Activated naive CD8-positive, alpha-beta T cell treated with anti-CD3 and anti-CD28 coated beads, Interleukin-2, amount 10 ng/mL, durations not matched to agents 7 days and 5 days (primary cell): ENCODE measurements around the gene VCAN. TPM values are rescaled to one million over a fixed set of nuclear protein-coding genes. Genes with fewer than 3 reads are reported as not detected.
"Not testable (repeated sequence)": the region's sequence is repeated elsewhere in the genome, so short reads cannot be mapped to it uniquely, and the experiment has no call there.

Source experiments
- ATAC-seq: fragments of 150-1000 bp; cut with Tn5 transposase; one replicate; pipeline ENCODE4 v1.10.0; 2021; ENCODE audit warnings: low read depth, moderate library complexity
- POLR2A ChIA-PET: fragments of 350-600 bp; sonication (Branson Sonifier 250); formaldehyde crosslinking; loops from one replicate; lab custom pipeline; 2021; ENCODE audit warnings: antibody characterized with exemption; lab: Charles Lee
- DNase-seq: peaks from one replicate; pipeline ENCODE4 v3.0.0; 2021
- H3K27ac Mint-ChIP-seq: one replicate; pipeline ENCODE4 v1.8.0; 2022; ENCODE audit warnings: mild to moderate bottlenecking, mixed read lengths
- H3K27me3 Mint-ChIP-seq: one replicate; pipeline ENCODE4 v1.8.0; 2022; ENCODE audit warnings: mild to moderate bottlenecking, moderate library complexity, mixed read lengths
- H3K36me3 Mint-ChIP-seq: one replicate; pipeline ENCODE4 v1.8.0; 2021; ENCODE audit warnings: mild to moderate bottlenecking, mixed read lengths
- H3K4me1 Mint-ChIP-seq: one replicate; pipeline ENCODE4 v1.8.0; 2021; ENCODE audit warnings: mixed read lengths
- H3K4me3 Mint-ChIP-seq: one replicate; pipeline ENCODE4 v1.8.0; 2022; ENCODE audit warnings: mild to moderate bottlenecking, moderate library complexity, mixed read lengths
- H3K9me3 Mint-ChIP-seq: one replicate; pipeline ENCODE4 v1.8.0; 2021; ENCODE audit warnings: mixed read lengths
- total RNA-seq, 2 experiments: library from RNA; stranded (reverse); gene quantifications; one replicate each; pipeline ENCODE4 v1.2.3, GENCODE V29; 2021

The VCAN gene
- under 1 TPM; 0.09 to 0.44 TPM for total RNA-seq

DNA sequence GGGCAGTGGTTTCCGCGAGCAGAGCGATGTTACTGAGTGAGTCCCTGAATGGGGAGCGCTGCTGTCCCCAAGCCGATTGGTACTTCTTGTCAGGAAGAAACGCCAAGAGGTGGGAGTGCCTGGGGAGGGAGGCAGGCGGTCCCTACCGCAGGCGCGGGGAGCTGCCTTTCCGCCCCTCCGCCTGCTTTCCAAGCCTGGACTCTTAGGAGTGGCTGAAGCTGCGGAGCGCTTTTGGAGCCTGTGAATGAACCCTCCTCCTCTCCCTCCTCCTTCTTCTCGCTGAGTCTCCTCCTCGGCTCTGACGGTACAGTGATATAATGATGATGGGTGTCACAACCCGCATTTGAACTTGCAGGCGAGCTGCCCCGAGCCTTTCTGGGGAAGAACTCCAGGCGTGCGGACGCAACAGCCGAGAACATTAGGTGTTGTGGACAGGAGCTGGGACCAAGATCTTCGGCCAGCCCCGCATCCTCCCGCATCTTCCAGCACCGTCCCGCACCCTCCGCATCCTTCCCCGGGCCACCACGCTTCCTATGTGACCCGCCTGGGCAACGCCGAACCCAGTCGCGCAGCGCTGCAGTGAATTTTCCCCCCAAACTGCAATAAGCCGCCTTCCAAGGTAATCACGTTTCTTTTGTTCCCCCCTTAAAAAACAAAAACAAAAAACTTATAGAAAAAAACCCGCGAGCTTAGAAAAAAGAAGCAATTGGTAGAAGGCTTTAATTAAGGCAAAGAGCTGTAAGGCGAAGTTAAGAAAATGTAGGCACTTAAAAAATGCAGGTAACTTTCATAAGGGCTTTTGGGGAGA, at the start of gene VCAN:
TSS of gene VCAN (plus strand) at position 340 of the 808 bp plus-strand sequence. CDS start 11,775 bp downstream, outside the sequence.
- no peak within 1 kb of the TSS for H3K27ac Mint-ChIP-seq
- DNase-seq (peak; percentile 29), ATAC-seq (no peak)
- H3K27me3 Mint-ChIP-seq, result peaks cover 92% of the 10 kb centered on the region
- POLR2A ChIA-PET, result no interaction called here
- peaks cover 28% of the 10 kb centered on the region for H3K4me1 Mint-ChIP-seq
- no peaks in the 10 kb centered on the region for H3K9me3 Mint-ChIP-seq
- H3K4me3 Mint-ChIP-seq, result peak within 1 kb of the TSS; percentile 90
- no peaks in the 10 kb centered on the region for H3K36me3 Mint-ChIP-seq

DNA sequence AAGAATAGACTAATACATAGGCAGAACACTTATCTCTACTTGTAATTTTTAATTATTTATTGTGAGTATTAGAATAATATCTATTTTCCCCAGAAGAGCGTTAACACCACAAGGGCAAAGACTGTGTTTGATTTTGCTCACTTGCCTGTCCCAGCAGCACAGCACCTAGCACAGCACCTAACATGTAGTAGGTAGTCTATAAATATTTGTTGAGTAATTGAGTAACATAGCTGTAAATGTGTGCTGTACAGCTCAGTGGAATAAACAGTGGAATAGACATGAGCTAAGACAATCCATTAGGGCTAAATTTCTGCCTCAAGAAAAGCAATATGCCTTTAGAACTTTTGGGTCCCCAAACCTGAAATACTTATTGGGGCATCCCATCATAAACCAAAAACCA, 49.3 kb upstream of the VCAN start:
- ATAC-seq (no peak), DNase-seq (no peak)
- H3K4me1 Mint-ChIP-seq, result no peaks in the 10 kb centered on the region
- H3K36me3 Mint-ChIP-seq, result no peaks in the 10 kb centered on the region
- H3K4me3 Mint-ChIP-seq, result no peak overlapping the region
- no peaks in the 10 kb centered on the region for H3K9me3 Mint-ChIP-seq
- peaks cover 6% of the 10 kb centered on the region for H3K27me3 Mint-ChIP-seq
- POLR2A ChIA-PET, result no interaction called here
- H3K27ac Mint-ChIP-seq, result no peak overlapping the region

DNA sequence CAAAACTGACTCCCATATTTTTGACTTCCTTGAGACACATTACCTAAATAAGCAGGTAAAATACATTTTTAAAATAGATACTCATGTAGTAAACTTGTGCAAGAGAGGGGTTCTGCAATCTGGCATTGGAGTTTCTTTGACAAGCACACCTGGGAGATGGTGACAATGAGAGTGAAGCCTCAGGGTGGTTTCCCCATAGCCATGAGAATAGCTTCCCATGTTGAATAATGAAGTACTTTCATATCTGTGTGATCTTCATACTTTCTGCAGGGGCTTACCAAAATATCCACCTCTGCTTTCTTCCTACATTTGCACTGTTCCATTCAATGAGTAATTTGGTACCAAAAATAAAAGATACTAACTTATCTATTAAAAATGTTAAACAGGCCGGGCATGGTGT, 44.7 kb upstream of the VCAN start:
- no peak overlapping the region for H3K27ac Mint-ChIP-seq
- H3K4me3 Mint-ChIP-seq, result no peak overlapping the region
- peaks cover 9% of the 10 kb centered on the region for H3K27me3 Mint-ChIP-seq
- POLR2A ChIA-PET, result no interaction called here
- DNase-seq, result no peak
- H3K36me3 Mint-ChIP-seq, result no peaks in the 10 kb centered on the region
- no peaks in the 10 kb centered on the region for H3K9me3 Mint-ChIP-seq
- ATAC-seq, result no peak
- no peaks in the 10 kb centered on the region for H3K4me1 Mint-ChIP-seq

DNA sequence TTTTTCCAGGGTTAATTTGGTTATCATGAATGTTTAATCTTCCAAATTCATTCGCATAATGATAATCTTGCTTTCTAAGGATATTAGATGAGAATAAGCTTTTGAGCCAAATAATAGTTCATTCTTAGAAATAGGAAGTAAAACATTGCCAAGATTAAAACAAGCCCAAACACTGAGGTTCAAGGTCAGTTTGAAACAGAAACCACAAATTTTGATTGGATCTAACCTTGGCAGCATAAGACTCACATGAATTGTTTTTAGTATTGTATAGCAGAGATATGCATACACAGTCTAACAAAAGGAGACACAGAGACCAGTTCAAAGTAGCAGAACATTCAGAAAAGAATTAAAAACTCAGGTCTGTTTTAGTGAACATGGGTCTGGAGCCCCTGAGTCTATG, 43.4 kb upstream of the VCAN start:
- POLR2A ChIA-PET, result no interaction called here
- no peaks in the 10 kb centered on the region for H3K9me3 Mint-ChIP-seq
- H3K36me3 Mint-ChIP-seq, result no peaks in the 10 kb centered on the region
- DNase-seq, result no peak
- peaks cover 9% of the 10 kb centered on the region for H3K27me3 Mint-ChIP-seq
- no peak for ATAC-seq
- H3K27ac Mint-ChIP-seq, result no peak overlapping the region
- no peak overlapping the region for H3K4me3 Mint-ChIP-seq
- no peaks in the 10 kb centered on the region for H3K4me1 Mint-ChIP-seq

DNA sequence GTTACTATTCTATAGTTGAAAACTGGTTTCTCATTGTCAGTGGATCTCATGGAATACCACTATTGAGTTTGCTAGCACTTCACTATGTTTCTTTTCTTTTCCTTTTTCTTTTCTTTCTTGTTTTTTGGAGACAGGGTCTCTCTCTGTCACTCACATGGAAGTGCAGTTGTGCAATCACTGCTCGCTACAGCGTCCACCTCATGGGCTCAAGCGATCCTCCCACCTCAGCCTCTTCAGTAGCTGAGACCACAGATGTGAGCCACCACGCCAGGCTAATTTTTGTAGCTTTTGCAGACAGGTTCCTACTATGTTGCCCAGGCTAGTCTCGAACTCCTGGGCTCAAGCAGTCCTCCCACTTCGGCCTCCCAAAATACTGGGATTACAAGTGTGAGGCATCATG, 42.7 kb upstream of the VCAN start:
- Mint-ChIP-seq H3K36me3 (no peaks in the 10 kb centered on the region), H3K4me3 (no peak overlapping the region), H3K27me3 (peaks cover 9% of the 10 kb centered on the region), H3K9me3 (no peaks in the 10 kb centered on the region), H3K27ac (no peak overlapping the region), H3K4me1 (no peaks in the 10 kb centered on the region)
- POLR2A ChIA-PET, result no interaction called here
- no peak for DNase-seq
- ATAC-seq, result no peak

DNA sequence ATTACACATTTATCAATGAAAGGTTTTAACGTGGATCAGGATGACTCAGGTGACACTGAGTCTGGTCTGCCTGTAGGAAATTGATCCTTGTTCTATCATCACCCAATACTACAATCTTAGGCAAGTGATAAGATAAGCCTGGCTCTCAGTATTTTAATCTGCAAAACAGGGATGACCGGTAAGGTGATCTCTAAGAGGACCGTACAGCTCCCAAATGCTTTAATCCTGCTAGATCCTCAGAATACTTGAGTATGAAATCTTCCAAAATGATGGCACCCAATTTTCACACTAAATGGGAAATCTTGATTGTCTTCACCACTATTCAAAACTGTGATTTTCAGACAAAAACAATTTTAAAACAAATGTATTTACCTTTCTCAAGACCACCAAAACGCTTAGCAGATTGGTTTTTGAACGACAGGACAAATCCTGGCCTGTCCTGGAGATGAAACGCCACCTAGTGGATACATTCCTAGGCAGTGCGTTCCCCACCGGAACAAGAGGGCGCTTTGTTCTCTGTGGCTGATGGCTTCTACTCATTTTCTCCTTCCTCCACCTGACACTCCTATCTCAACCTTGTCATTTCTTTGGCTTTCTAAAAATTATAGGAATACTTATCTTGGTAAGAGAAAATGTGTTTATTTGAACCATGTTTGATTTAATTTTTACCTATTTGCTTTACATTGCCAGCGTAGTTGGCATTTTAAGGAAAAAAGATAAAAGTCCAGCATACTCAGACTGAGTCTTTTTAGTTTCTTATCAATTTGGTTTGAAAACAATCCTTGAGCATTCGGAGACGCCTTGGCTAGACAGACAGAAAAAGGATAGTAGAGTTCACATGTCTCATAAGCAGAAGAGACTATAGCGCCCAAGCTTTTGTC, 41.2 kb upstream of the VCAN start:
- POLR2A ChIA-PET, result no interaction called here
- Mint-ChIP-seq H3K9me3 (no peaks in the 10 kb centered on the region), H3K4me3 (no peak overlapping the region), H3K4me1 (no peaks in the 10 kb centered on the region), H3K27ac (no peak overlapping the region), H3K36me3 (no peaks in the 10 kb centered on the region), H3K27me3 (peaks cover 9% of the 10 kb centered on the region)
- peak; percentile 77 for ATAC-seq
- DNase-seq, result peak; percentile 37

DNA sequence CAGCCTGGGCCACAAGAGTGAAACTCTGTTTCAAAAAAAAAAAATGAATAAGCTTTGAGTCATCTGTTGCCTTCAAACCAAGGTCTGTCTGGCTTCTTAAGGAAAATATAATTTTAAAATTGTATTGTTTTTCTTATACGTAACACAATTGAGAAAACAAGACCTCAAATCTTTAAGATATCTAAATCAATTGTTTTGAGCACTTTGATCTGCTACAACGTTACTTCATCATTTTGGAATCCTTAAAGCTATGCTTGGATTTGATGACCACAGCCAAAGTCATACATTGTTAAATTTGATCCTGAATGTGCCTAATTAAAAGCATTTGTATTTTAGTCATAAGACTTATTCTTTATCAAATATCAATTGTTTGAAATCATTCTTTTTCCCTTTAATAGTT, 37.7 kb upstream of the VCAN start:
- Mint-ChIP-seq H3K4me3 (no peak overlapping the region), H3K9me3 (no peaks in the 10 kb centered on the region), H3K27ac (no peak overlapping the region), H3K36me3 (no peaks in the 10 kb centered on the region), H3K4me1 (no peaks in the 10 kb centered on the region), H3K27me3 (peaks cover 5% of the 10 kb centered on the region)
- ATAC-seq (no peak), DNase-seq (no peak)
- POLR2A ChIA-PET, result no interaction called here

DNA sequence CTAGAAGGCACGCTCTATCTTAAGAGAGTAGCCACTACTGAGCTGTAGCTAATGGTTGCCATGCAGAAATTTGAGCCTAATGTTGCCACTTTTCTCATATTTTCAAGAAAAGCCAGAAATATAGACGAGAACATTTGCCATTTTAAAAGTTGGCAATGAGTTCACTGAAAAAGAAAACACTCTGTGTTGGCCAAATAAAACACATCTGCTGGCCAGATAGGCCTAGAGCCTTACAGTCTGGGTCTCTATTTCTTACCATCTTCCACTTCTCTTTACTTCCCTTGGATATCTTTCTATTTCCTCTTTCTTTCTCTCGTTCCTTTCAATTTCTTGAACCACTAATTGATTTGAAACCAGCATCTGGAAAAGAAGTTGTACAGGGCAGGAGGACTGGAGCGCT, 36.6 kb upstream of the VCAN start:
- Mint-ChIP-seq H3K9me3 (no peaks in the 10 kb centered on the region), H3K4me1 (no peaks in the 10 kb centered on the region), H3K27ac (no peak overlapping the region), H3K27me3 (peaks cover 5% of the 10 kb centered on the region), H3K36me3 (no peaks in the 10 kb centered on the region), H3K4me3 (no peak overlapping the region)
- no peak for ATAC-seq
- no peak for DNase-seq
- POLR2A ChIA-PET, result no interaction called here

DNA sequence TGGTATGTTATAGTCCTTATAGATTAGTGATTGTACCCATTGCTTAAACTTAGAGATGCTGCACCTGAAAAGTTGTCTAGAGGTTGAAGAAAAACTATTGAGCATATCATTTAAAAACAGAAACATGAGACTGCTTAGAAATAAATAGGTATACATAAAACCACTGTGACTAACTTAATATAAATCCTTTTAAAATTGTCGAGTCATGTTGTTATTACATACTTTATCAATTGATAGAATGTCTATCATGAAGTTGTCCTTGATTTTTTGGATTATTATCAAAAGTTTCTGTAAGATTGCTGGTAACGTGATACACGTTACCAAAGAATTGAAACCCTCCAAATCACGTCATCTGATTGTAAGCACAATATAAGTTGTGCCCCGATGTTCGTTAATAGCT, 35.3 kb upstream of the VCAN start:
- DNase-seq (no peak), ATAC-seq (no peak)
- Mint-ChIP-seq H3K9me3 (no peaks in the 10 kb centered on the region), H3K4me3 (no peak overlapping the region), H3K27ac (no peak overlapping the region), H3K27me3 (peaks cover 1% of the 10 kb centered on the region), H3K4me1 (no peaks in the 10 kb centered on the region), H3K36me3 (no peaks in the 10 kb centered on the region)
- POLR2A ChIA-PET, result no interaction called here

DNA sequence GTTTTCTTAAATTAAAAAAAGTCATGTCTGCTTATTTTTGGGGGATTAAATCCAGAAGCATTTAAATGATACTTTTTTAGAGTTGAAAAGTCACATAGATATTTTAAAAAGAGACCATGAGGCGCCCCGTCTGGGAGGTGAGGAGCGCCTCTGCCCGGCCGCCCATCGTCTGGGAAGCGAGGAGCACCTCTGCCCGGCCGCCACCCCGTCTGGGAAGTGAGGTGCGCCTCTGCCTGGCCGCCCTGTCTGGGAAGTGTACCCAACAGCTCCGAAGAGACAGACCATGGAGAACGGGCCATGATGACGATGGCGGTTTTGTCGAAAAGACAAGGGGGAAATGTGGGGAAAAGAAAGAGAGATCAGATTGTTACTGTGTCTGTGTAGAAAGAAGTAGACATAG, 33.8 kb upstream of the VCAN start:
- H3K36me3 Mint-ChIP-seq, ATAC-seq, H3K27me3 Mint-ChIP-seq, H3K4me3 Mint-ChIP-seq, H3K9me3 Mint-ChIP-seq, POLR2A ChIA-PET, H3K4me1 Mint-ChIP-seq, H3K27ac Mint-ChIP-seq, DNase-seq: not testable (repeated sequence)

DNA sequence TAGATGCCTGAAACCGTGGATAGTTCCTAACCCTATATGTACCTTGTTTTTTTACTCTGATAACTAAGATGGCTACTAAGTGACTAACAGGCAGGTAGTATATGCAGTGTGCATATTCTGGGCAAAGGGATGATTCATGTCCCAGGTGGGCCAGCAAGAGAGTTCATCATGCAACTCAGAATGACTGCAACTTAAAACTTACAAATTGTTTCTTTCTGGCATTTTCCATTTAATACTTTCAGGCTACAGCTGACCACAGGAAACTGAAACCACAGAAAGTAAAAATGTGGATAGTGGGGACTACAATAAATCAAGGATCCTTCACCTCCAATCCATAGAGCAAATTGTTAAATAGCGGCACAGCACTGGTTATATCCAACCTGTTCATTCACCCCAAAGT, 30.7 kb upstream of the VCAN start:
- H3K9me3 Mint-ChIP-seq, result no peaks in the 10 kb centered on the region
- peaks cover 4% of the 10 kb centered on the region for H3K27me3 Mint-ChIP-seq
- H3K27ac Mint-ChIP-seq, result no peak overlapping the region
- ATAC-seq (no peak), DNase-seq (no peak)
- POLR2A ChIA-PET, result no interaction called here
- no peaks in the 10 kb centered on the region for H3K36me3 Mint-ChIP-seq
- no peak overlapping the region for H3K4me3 Mint-ChIP-seq
- H3K4me1 Mint-ChIP-seq, result no peaks in the 10 kb centered on the region

DNA sequence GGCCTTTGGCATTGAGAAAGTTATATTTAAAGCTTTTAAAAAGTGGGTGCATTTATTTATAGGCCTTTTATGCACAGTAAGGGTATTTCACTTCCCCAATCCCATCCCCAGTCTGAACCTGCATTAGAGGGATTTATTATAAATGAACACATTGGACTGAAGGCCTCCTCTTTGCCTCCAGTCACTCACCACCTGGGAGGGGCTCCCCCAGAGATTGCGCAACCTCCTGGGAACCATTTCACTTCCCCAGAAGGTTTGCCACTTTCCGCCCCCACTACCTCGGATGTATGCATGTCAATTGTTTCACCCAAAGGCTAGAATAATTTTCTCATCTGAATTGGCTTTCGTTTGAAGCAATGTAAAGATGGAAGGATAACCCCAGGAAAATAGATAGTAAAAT, 29.8 kb upstream of the VCAN start:
- ATAC-seq, result no peak
- Mint-ChIP-seq H3K27me3 (peaks cover 6% of the 10 kb centered on the region), H3K4me1 (no peaks in the 10 kb centered on the region), H3K36me3 (no peaks in the 10 kb centered on the region), H3K4me3 (no peak overlapping the region), H3K27ac (no peak overlapping the region), H3K9me3 (no peaks in the 10 kb centered on the region)
- DNase-seq, result no peak
- POLR2A ChIA-PET, result no interaction called here

DNA sequence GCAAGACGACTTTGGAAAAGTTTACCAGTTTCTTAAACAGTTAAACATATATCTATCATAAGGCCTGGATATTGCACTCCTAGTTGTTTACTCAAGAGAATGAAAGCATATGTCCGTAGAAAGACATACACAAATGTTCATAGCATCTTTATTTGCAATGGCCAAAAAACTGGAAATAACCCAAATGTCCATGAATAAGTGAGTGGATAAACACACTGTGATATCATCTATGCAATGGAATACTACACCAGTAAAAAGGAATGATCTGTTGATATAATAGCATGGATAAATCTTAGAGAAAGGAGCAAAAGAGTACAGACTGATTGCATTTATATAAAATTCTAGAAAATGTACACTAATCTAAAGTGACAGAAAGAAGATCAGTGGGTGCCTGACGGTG, 28.0 kb upstream of the VCAN start:
- H3K4me3 Mint-ChIP-seq, result no peak overlapping the region
- POLR2A ChIA-PET, result no interaction called here
- H3K27me3 Mint-ChIP-seq, result peaks cover 6% of the 10 kb centered on the region
- no peaks in the 10 kb centered on the region for H3K9me3 Mint-ChIP-seq
- DNase-seq (no peak), ATAC-seq (no peak)
- H3K27ac Mint-ChIP-seq, result no peak overlapping the region
- no peaks in the 10 kb centered on the region for H3K36me3 Mint-ChIP-seq
- H3K4me1 Mint-ChIP-seq, result no peaks in the 10 kb centered on the region

DNA sequence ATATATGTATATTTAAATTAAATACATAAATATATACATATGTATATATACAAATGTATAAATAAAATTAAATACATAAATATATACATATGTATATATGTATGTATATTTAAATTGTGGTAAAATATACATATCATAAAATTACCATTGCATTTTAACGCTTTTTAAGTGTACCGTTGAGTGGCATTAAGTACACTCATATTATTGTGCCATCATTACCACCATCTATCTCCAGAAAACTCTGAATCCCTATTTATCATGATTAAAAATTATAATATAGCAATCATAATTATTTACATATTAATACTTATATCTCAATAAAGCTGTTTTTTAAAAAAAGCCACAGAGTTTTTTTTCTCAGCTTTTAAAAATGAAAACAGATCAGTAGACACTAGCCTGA, 27.1 kb upstream of the VCAN start:
- DNase-seq (no peak), ATAC-seq (no peak)
- POLR2A ChIA-PET, result no interaction called here

More for the DNA sequence above, 27.1 kb upstream of the VCAN start:
- no peaks in the 10 kb centered on the region for H3K36me3 Mint-ChIP-seq
- no peaks in the 10 kb centered on the region for H3K4me1 Mint-ChIP-seq
- peaks cover 6% of the 10 kb centered on the region for H3K27me3 Mint-ChIP-seq
- no peaks in the 10 kb centered on the region for H3K9me3 Mint-ChIP-seq
- no peak overlapping the region for H3K4me3 Mint-ChIP-seq
- no peak overlapping the region for H3K27ac Mint-ChIP-seq
